NT2/D1 (cell line): ENCODE data around the gene NT5C2.

Experiments
- YY1 ChIP-seq: IDR thresholded peaks from 2 replicates; pipeline ENCODE4 v1.6.1; 2011; ENCODE audit not compliant: insufficient read length, insufficient read depth
- ZNF274 ChIP-seq: IDR thresholded peaks from 2 replicates; pipeline ENCODE4 v1.6.1; 2011; ENCODE audit warnings: mild to moderate bottlenecking, low read depth, low read length

DNA sequence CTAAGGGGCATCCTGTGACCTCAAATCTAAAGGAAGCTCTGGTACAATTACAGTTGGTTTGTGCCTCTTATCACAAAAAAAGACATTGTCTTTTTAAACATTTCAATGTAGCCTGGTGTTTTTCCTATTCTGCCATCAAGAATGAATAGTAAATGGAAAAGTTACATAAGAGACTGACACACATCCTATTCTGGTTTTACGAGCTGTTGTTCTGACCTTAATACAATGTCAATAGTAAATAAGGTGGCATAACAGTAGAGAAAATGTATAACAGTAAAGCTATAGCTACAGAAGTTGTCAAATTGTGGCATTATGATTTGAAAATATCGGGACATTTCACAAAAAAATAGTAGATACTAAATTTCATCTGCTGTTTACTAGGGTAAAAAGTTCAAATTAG, 88.4 kb downstream of the NT5C2 start:
- TF ChIP-seq YY1: no peak
- no peak for TF ChIP-seq ZNF274
